Activated naive CD8-positive, alpha-beta T cell treated with anti-CD3 and anti-CD28 coated beads, Interleukin-2, amount 10 ng/mL, durations not matched to agents 7 days and 5 days (primary cell): ENCODE results near the gene CPTP. TPM values are rescaled to one million over a fixed set of nuclear protein-coding genes. Genes with fewer than 3 reads are reported as not detected.

ENCODE experiments used
- ATAC-seq: fragments of 150-1000 bp; cut with Tn5 transposase; one replicate; pipeline ENCODE4 v1.10.0; 2021; ENCODE audit warnings: low read depth, moderate library complexity
- POLR2A ChIA-PET: fragments of 350-600 bp; sonication (Branson Sonifier 250); formaldehyde crosslinking; loops from one replicate; lab custom pipeline; 2021; ENCODE audit warnings: antibody characterized with exemption; lab: Charles Lee
- DNase-seq: peaks from one replicate; pipeline ENCODE4 v3.0.0; 2021
- H3K27ac Mint-ChIP-seq: one replicate; pipeline ENCODE4 v1.8.0; 2022; ENCODE audit warnings: mild to moderate bottlenecking, mixed read lengths
- H3K27me3 Mint-ChIP-seq: one replicate; pipeline ENCODE4 v1.8.0; 2022; ENCODE audit warnings: mild to moderate bottlenecking, moderate library complexity, mixed read lengths
- H3K36me3 Mint-ChIP-seq: one replicate; pipeline ENCODE4 v1.8.0; 2021; ENCODE audit warnings: mild to moderate bottlenecking, mixed read lengths
- H3K4me1 Mint-ChIP-seq: one replicate; pipeline ENCODE4 v1.8.0; 2021; ENCODE audit warnings: mixed read lengths
- H3K4me3 Mint-ChIP-seq: one replicate; pipeline ENCODE4 v1.8.0; 2022; ENCODE audit warnings: mild to moderate bottlenecking, moderate library complexity, mixed read lengths
- H3K9me3 Mint-ChIP-seq: one replicate; pipeline ENCODE4 v1.8.0; 2021; ENCODE audit warnings: mixed read lengths
- total RNA-seq, 2 experiments: library from RNA; stranded (reverse); gene quantifications; one replicate each; pipeline ENCODE4 v1.2.3, GENCODE V29; 2021

The CPTP gene
- total RNA-seq, 2 experiments from 2014 or later = 19.3 TPM

GRCh38 chr1:1306070-1306660 is 18.4 kb upstream of the CPTP start:
- H3K36me3 Mint-ChIP-seq = no peaks in the 10 kb centered on the region
- DNase-seq (no peak), ATAC-seq (no peak)
- no peaks in the 10 kb centered on the region for H3K27me3 Mint-ChIP-seq
- no peaks in the 10 kb centered on the region for H3K9me3 Mint-ChIP-seq
- H3K4me1 Mint-ChIP-seq = peaks cover 14% of the 10 kb centered on the region
- H3K27ac Mint-ChIP-seq = peak overlapping the region; percentile 97
- POLR2A ChIA-PET = interaction anchor here (0.6 to 1.3 kb wide), 5 partner anchors 42 to 1701 kb away, joined by 3 to 8 read pairs (median 3); partner anchors contain the start of genes AURKAIP1 and DVL1
- peak overlapping the region; percentile 94 for H3K4me3 Mint-ChIP-seq

- no peaks in the 10 kb centered on the region for H3K36me3 Mint-ChIP-seq
- H3K27me3 Mint-ChIP-seq = no peaks in the 10 kb centered on the region
- POLR2A ChIA-PET = interaction anchor here (0.9 to 1.0 kb wide), 2 partner anchors 33 to 69 kb away, joined by 3 to 4 read pairs; partner anchors contain the start of genes AURKAIP1 and UBE2J2
- H3K4me3 Mint-ChIP-seq = peak overlapping the region; percentile 94
- H3K9me3 Mint-ChIP-seq = no peaks in the 10 kb centered on the region
- H3K4me1 Mint-ChIP-seq = peaks cover 14% of the 10 kb centered on the region
- DNase-seq (no peak), ATAC-seq (no peak)
- peak overlapping the region; percentile 97 for H3K27ac Mint-ChIP-seq
Measured at GRCh38 chr1:1306661-1307260, 17.8 kb upstream of the CPTP start.

- Mint-ChIP-seq H3K36me3 (no peaks in the 10 kb centered on the region), H3K27ac (peak overlapping the region; percentile 97), H3K27me3 (no peaks in the 10 kb centered on the region), H3K9me3 (no peaks in the 10 kb centered on the region), H3K4me1 (peaks cover 14% of the 10 kb centered on the region), H3K4me3 (peak overlapping the region; percentile 94)
- POLR2A ChIA-PET = interaction anchor here (0.9 to 1.0 kb wide), 2 partner anchors 33 to 68 kb away, joined by 3 to 4 read pairs; partner anchors contain the start of genes AURKAIP1 and UBE2J2
- peak; percentile 0 for ATAC-seq
- DNase-seq = no peak
Measured at GRCh38 chr1:1307261-1307922, 17.2 kb upstream of the CPTP start.

- peak; percentile 94 for DNase-seq
- H3K36me3 Mint-ChIP-seq = no peaks in the 10 kb centered on the region
- no peaks in the 10 kb centered on the region for H3K27me3 Mint-ChIP-seq
- peaks cover 14% of the 10 kb centered on the region for H3K4me1 Mint-ChIP-seq
- peak; percentile 57 for ATAC-seq
- peak within 1 kb of the TSS; percentile 97 for H3K27ac Mint-ChIP-seq
- no peaks in the 10 kb centered on the region for H3K9me3 Mint-ChIP-seq
- H3K4me3 Mint-ChIP-seq = peak within 1 kb of the TSS; percentile 94
- POLR2A ChIA-PET = no interaction called here
Measured at GRCh38 chr1:1307923-1308755, 16.5 kb upstream of the CPTP start, which contains the start of the genes ACAP3 and PUSL1. ACAP3 (minus strand) TSS chr1:1307930; CDS start chr1:1307815, 115 bp downstream. PUSL1 (plus strand) TSS chr1:1308597; CDS start chr1:1308644, 47 bp downstream.

- POLR2A ChIA-PET = no interaction called here
- ATAC-seq (no peak), DNase-seq (no peak)
- H3K36me3 Mint-ChIP-seq = peaks cover 2% of the 10 kb centered on the region
- H3K27ac Mint-ChIP-seq = peak overlapping the region; percentile 82
- H3K27me3 Mint-ChIP-seq = no peaks in the 10 kb centered on the region
- H3K9me3 Mint-ChIP-seq = no peaks in the 10 kb centered on the region
- H3K4me1 Mint-ChIP-seq = peaks cover 14% of the 10 kb centered on the region
- H3K4me3 Mint-ChIP-seq = peak overlapping the region; percentile 85
Measured at GRCh38 chr1:1308756-1309250, 15.8 kb upstream of the CPTP start.

- H3K27me3 Mint-ChIP-seq = no peaks in the 10 kb centered on the region
- no peaks in the 10 kb centered on the region for H3K9me3 Mint-ChIP-seq
- no peak for ATAC-seq
- H3K36me3 Mint-ChIP-seq = peaks cover 3% of the 10 kb centered on the region
- POLR2A ChIA-PET = interaction anchor here (1.4 kb wide), 1 partner anchor 11 kb away, joined by 4 read pairs; no protein-coding TSS in a partner anchor
- DNase-seq = no peak
- peaks cover 14% of the 10 kb centered on the region for H3K4me1 Mint-ChIP-seq
- H3K4me3 Mint-ChIP-seq = peak overlapping the region; percentile 80
- H3K27ac Mint-ChIP-seq = peak overlapping the region; percentile 65
Measured at GRCh38 chr1:1309251-1310108, 15.1 kb upstream of the CPTP start.

- DNase-seq (no peak), ATAC-seq (no peak)
- no peaks in the 10 kb centered on the region for H3K9me3 Mint-ChIP-seq
- no peak overlapping the region for H3K27ac Mint-ChIP-seq
- H3K4me1 Mint-ChIP-seq = peaks cover 13% of the 10 kb centered on the region
- H3K27me3 Mint-ChIP-seq = no peaks in the 10 kb centered on the region
- POLR2A ChIA-PET = interaction anchor here (1.4 kb wide), 1 partner anchor 10 kb away, joined by 4 read pairs; no protein-coding TSS in a partner anchor
- H3K36me3 Mint-ChIP-seq = peaks cover 6% of the 10 kb centered on the region
- peak overlapping the region; percentile 80 for H3K4me3 Mint-ChIP-seq
Measured at GRCh38 chr1:1310109-1310385, 14.6 kb upstream of the CPTP start.

- no peaks in the 10 kb centered on the region for H3K9me3 Mint-ChIP-seq
- DNase-seq (no peak), ATAC-seq (no peak)
- H3K36me3 Mint-ChIP-seq = peaks cover 6% of the 10 kb centered on the region
- peaks cover 11% of the 10 kb centered on the region for H3K4me1 Mint-ChIP-seq
- no peak overlapping the region for H3K4me3 Mint-ChIP-seq
- H3K27ac Mint-ChIP-seq = no peak overlapping the region
- no peaks in the 10 kb centered on the region for H3K27me3 Mint-ChIP-seq
- POLR2A ChIA-PET = interaction anchor here (1.4 kb wide), 1 partner anchor 10 kb away, joined by 4 read pairs; no protein-coding TSS in a partner anchor
Measured at GRCh38 chr1:1310476-1311053, 14.0 kb upstream of the CPTP start.

- Mint-ChIP-seq H3K4me3 (no peak overlapping the region), H3K4me1 (peaks cover 4% of the 10 kb centered on the region), H3K27me3 (no peaks in the 10 kb centered on the region), H3K9me3 (no peaks in the 10 kb centered on the region), H3K36me3 (peaks cover 6% of the 10 kb centered on the region), H3K27ac (no peak overlapping the region)
- ATAC-seq (no peak), DNase-seq (no peak)
- POLR2A ChIA-PET = interaction anchor here (1.1 to 1.4 kb wide), 2 partner anchors 9 kb away, joined by 3 to 4 read pairs; no protein-coding TSS in a partner anchor
Measured at GRCh38 chr1:1311107-1312104, 13.2 kb upstream of the CPTP start.

- H3K36me3 Mint-ChIP-seq = peaks cover 8% of the 10 kb centered on the region
- H3K9me3 Mint-ChIP-seq = no peaks in the 10 kb centered on the region
- DNase-seq (no peak), ATAC-seq (no peak)
- no peak overlapping the region for H3K27ac Mint-ChIP-seq
- H3K27me3 Mint-ChIP-seq = no peaks in the 10 kb centered on the region
- POLR2A ChIA-PET = no interaction called here
- peaks cover 2% of the 10 kb centered on the region for H3K4me1 Mint-ChIP-seq
- no peak overlapping the region for H3K4me3 Mint-ChIP-seq
Measured at GRCh38 chr1:1312450-1313314, 11.9 kb upstream of the CPTP start.
